T-helper 2 cell treated with Interferon-gamma antibody and Interleukin-4, amounts not matched to agents 5 μg/mL and 100 μg/mL, for 36 hours (primary cell): ENCODE measurements around the gene USH1G.
"Not testable (repeated sequence)": the region's sequence is repeated elsewhere in the genome, so short reads cannot be mapped to it uniquely, and the experiment has no call there.

Experiments used
- DNase-seq: peaks from one replicate; pipeline ENCODE4 v3.0.0; 2021; ENCODE audit warnings: low spot score
- H3K27ac Mint-ChIP-seq: one replicate; pipeline ENCODE4 v1.8.0; 2021; ENCODE audit warnings: mild to moderate bottlenecking, mixed read lengths
- H3K27me3 Mint-ChIP-seq: one replicate; pipeline ENCODE4 v1.8.0; 2021; ENCODE audit warnings: low read depth, mixed read lengths
- H3K36me3 Mint-ChIP-seq: one replicate; pipeline ENCODE4 v1.8.0; 2021; ENCODE audit warnings: low read depth, mixed read lengths
- H3K4me1 Mint-ChIP-seq: one replicate; pipeline ENCODE4 v1.8.0; 2021; ENCODE audit warnings: low read depth, mixed read lengths
- H3K4me3 Mint-ChIP-seq: one replicate; pipeline ENCODE4 v1.8.0; 2022; ENCODE audit warnings: mild to moderate bottlenecking, moderate library complexity, mixed read lengths
- H3K9me3 Mint-ChIP-seq: one replicate; pipeline ENCODE4 v1.8.0; 2021; ENCODE audit warnings: mixed read lengths

Gene USH1G

GRCh38 chr17:74922694-74923537 lies at the start of gene USH1G:
TSS of gene USH1G (minus strand) at chr17:74923255. CDS start at chr17:74923073, 182 bp downstream.
- no peak for DNase-seq
- Mint-ChIP-seq H3K4me3 (peak within 1 kb of the TSS; percentile 40), H3K27me3 (peaks cover 61% of the 10 kb centered on the region), H3K9me3 (no peaks in the 10 kb centered on the region), H3K4me1 (peaks cover 3% of the 10 kb centered on the region), H3K36me3 (no peaks in the 10 kb centered on the region), H3K27ac (no peak within 1 kb of the TSS)

DNA sequence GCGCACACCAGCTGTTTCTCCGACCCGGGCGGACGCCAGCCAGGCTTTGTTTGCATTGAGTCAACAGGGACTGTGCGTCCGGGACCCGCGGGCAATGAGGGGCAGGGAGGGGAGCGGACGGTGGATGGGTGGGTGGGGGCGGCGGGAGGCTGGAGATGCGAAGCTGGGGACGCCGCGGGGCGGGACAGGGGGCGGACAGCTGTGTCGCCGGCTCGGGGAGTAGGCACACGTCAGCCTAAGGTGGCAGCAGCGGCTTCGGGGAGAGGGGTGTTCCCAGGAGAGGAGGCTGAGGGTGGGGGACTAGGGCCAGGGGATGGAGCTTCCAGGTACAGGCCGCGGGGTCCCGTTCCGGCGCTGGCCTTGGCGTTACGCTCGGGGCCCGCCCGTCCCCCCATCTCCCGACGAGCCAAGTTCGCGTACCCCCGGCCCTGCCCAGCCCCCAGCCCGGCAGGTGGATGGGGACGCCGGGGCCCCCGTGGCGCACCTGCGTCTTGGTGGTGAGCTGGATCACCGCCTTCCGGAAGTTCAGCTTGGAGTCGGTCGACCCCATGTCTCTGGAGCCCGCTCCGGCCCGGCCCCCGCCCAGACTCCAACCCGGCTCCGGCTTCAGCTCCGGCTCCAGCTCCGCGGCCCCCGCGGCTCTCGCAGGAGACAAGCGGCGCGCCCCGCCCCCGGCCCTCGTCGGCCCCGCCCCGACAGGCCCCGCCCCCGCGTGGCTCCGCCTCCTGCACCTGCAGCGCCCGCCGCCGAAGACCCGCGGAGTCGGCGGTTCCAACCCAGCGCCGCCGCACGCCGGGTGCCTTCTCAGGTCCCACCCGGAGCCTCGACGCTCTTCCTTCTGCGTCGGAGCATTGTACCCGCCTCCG lies 49.3 kb upstream of the USH1G start, which contains the start of gene HID1:
TSS of gene HID1 (minus strand) at position 653 of the 866 bp plus-strand sequence. CDS start at position 550, 103 bp downstream.
- peaks cover 3% of the 10 kb centered on the region for H3K4me1 Mint-ChIP-seq
- no peaks in the 10 kb centered on the region for H3K9me3 Mint-ChIP-seq
- H3K27ac Mint-ChIP-seq, result no peak within 1 kb of the TSS
- H3K4me3 Mint-ChIP-seq, result peak within 1 kb of the TSS; percentile 81
- H3K36me3 Mint-ChIP-seq, result no peaks in the 10 kb centered on the region
- H3K27me3 Mint-ChIP-seq, result peaks cover 35% of the 10 kb centered on the region
- peak; percentile 41 for DNase-seq

GRCh38 chr17:74971842-74972106 lies 48.7 kb upstream of the USH1G start:
- peaks cover 35% of the 10 kb centered on the region for H3K27me3 Mint-ChIP-seq
- peaks cover 3% of the 10 kb centered on the region for H3K4me1 Mint-ChIP-seq
- H3K36me3 Mint-ChIP-seq, result no peaks in the 10 kb centered on the region
- no peak for DNase-seq
- H3K27ac Mint-ChIP-seq, result no peak overlapping the region
- no peaks in the 10 kb centered on the region for H3K9me3 Mint-ChIP-seq
- H3K4me3 Mint-ChIP-seq, result no peak overlapping the region

DNA sequence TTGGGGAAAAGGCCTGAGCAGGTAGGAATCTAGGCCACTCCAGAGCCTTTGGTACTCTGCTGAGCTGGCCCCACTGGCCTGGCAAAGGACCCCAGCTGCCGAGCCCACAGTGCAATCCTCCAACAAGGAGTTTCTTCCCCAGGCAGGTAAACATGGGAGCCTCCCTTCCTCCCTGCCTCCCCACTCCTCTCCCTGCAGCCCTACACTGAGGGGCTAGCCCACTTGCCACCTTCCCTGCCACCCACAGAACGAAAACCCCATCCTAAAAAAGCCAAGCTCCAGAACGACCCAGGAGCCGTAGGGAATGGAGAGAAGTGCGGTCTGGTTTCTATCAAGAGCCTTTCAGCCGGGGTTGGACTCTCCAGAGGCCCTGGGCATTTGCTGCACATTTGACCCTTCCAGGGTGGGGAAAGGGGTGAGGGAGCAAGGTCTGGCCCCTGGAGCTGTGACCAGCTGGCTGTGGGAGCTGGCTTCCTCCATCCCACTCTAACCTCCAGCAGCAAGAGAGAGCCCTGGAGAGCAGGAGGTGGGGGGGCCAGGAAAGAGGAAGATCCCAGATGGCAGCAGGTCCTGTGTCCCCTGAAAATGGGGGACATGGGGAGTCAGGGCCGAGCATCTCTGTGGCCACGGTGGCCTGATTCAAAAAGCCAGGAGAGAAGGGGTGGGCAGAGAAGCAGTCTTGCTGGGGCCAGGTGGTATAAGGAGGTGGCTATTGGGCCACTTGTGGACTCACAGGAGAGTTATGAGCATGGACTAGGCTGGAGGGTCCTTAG lies 48.2 kb upstream of the USH1G start:
- Mint-ChIP-seq H3K27ac (no peak overlapping the region), H3K27me3 (peaks cover 35% of the 10 kb centered on the region), H3K9me3 (no peaks in the 10 kb centered on the region), H3K4me3 (peak overlapping the region; percentile 51), H3K4me1 (peaks cover 3% of the 10 kb centered on the region), H3K36me3 (no peaks in the 10 kb centered on the region)
- DNase-seq, result no peak

- Mint-ChIP-seq H3K36me3 (no peaks in the 10 kb centered on the region), H3K9me3 (no peaks in the 10 kb centered on the region), H3K4me1 (peaks cover 3% of the 10 kb centered on the region), H3K4me3 (no peak overlapping the region), H3K27me3 (peaks cover 32% of the 10 kb centered on the region), H3K27ac (no peak overlapping the region)
- DNase-seq, result no peak
Observed at GRCh38 chr17:74970395-74970794, 47.3 kb upstream of the USH1G start.

DNA sequence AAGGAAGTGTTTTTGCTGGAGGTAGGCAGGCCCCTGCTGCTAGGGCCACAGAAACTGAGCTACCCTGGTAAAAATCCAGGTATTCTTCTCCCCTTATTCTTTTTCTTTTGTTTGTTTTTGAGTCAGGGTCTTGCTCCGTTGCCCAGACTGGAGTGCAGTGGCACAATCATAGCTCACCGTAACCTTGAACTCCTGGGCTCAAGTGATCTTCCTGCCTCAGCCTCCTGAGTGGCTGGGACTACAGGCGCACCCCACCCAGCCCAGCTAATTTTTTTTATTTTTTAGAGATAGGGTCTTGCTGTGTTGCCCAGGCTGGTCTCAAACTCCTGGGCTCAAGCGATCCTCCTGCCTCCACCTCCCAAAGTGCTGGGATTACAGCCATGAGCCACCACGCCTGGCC lies 46.4 kb upstream of the USH1G start:
- not testable (repeated sequence) for DNase-seq, H3K27ac Mint-ChIP-seq, H3K36me3 Mint-ChIP-seq

GRCh38 chr17:74968361-74968780 lies 45.3 kb upstream of the USH1G start:
- no peak for DNase-seq
- no peaks in the 10 kb centered on the region for H3K9me3 Mint-ChIP-seq
- H3K27ac Mint-ChIP-seq, result no peak overlapping the region
- no peaks in the 10 kb centered on the region for H3K36me3 Mint-ChIP-seq
- H3K4me1 Mint-ChIP-seq, result peaks cover 3% of the 10 kb centered on the region
- peaks cover 22% of the 10 kb centered on the region for H3K27me3 Mint-ChIP-seq
- no peak overlapping the region for H3K4me3 Mint-ChIP-seq

More for the DNA sequence above, 46.4 kb upstream of the USH1G start:
- H3K27me3 Mint-ChIP-seq, result peaks cover 29% of the 10 kb centered on the region
- not testable (repeated sequence) for H3K4me1 Mint-ChIP-seq, H3K4me3 Mint-ChIP-seq, H3K9me3 Mint-ChIP-seq

DNA sequence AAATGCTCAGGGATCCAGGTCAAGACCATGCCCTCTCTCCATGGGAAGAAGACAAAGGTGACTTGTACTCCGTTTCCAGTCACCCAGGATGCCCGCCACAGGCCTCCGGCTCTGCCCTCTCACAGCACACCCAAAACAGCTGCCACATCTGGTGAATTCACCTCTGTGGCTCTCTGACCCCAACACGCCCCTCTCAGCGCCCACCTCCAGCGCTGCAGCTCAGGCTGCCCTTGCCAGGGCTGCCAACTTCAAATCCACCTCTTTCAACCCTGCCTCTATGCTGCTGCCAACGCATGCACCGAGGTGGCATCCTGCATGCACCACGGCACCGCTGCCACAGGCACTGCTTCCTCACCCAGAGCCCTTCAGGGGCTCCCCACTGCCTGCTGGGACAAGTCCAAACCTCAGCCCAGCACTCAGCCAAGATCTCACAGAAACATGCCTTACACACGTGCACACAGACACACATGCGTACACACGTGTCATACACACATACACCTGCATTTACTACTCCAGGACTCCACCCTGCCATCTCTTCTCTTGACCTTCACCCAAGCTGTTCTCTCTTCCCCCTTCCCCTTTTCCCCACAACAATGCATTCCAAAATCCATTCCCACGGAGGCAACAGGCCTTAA lies 42.0 kb upstream of the USH1G start:
- H3K27ac Mint-ChIP-seq, result no peak overlapping the region
- peaks cover 4% of the 10 kb centered on the region for H3K4me1 Mint-ChIP-seq
- no peak for DNase-seq
- no peak overlapping the region for H3K4me3 Mint-ChIP-seq
- H3K9me3 Mint-ChIP-seq, result no peaks in the 10 kb centered on the region
- H3K27me3 Mint-ChIP-seq, result peaks cover 2% of the 10 kb centered on the region
- no peaks in the 10 kb centered on the region for H3K36me3 Mint-ChIP-seq

- DNase-seq, result no peak
- Mint-ChIP-seq H3K27me3 (peaks cover 2% of the 10 kb centered on the region), H3K27ac (no peak overlapping the region), H3K9me3 (no peaks in the 10 kb centered on the region), H3K4me3 (no peak overlapping the region), H3K36me3 (no peaks in the 10 kb centered on the region), H3K4me1 (peaks cover 4% of the 10 kb centered on the region)
Observed at GRCh38 chr17:74964246-74964761, 41.2 kb upstream of the USH1G start.

DNA sequence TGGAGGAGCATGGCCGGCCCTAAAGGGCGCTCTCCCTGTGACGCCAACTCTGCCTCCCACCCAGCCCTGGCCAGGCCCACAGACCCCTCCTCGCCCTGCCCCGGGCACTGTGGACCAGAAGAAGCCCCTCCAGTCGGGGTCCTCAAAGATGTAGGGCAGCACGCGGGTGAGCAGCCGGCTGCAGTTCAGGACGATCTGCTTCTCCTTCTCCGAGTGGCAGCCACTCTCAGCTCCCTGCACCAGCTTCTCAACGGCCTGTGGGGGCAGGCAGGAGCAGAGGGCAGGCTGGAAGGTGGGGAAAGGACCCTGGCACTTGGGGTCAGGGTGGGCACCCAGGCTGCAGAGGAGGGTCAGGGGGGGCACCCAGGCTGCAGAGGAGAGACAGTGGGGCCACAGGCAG lies 40.6 kb upstream of the USH1G start:
- peaks cover 4% of the 10 kb centered on the region for H3K4me1 Mint-ChIP-seq
- no peaks in the 10 kb centered on the region for H3K36me3 Mint-ChIP-seq
- DNase-seq, result no peak
- H3K27me3 Mint-ChIP-seq, result peaks cover 2% of the 10 kb centered on the region
- no peaks in the 10 kb centered on the region for H3K9me3 Mint-ChIP-seq
- H3K27ac Mint-ChIP-seq, result no peak overlapping the region
- no peak overlapping the region for H3K4me3 Mint-ChIP-seq

- no peak overlapping the region for H3K27ac Mint-ChIP-seq
- no peak for DNase-seq
- H3K4me3 Mint-ChIP-seq, result no peak overlapping the region
Observed at GRCh38 chr17:74962622-74963394, 39.8 kb upstream of the USH1G start.

DNA sequence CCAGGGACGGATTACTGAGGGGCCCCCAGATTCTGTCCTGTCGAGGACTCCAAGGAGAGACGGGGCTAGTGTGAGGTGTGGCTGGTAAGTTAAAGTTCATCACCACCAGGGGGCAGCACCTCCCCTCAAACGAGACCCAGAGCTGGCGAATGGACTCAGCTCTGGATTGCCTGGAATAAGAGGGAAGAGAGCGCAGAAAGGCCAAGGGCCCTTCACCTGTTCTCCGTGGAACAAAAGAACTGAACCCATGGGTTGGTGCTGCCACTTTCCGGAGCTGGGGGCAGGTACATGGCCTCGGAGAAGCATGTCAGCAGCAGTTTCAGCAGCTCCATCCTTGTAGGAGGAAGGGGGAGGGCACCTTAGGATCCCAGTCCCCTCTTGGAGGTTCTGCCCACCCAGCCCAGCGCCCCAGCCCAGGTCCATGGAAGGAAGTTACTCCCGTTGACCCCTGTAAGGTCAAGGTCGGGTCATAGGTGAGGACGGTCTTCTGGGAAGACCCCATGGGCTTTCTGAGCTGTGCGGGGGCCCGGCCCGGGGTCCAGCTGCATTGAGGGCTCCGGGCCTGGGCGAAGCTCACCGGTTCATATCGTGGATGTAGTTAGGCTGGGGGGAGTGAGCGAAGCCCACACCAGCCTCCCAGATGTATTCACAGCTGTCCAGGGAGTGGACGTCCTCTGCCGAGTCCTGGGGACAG lies 38.7 kb upstream of the USH1G start:
- Mint-ChIP-seq H3K9me3 (no peaks in the 10 kb centered on the region), H3K27ac (no peak overlapping the region), H3K27me3 (peaks cover 4% of the 10 kb centered on the region), H3K4me1 (peaks cover 4% of the 10 kb centered on the region), H3K36me3 (no peaks in the 10 kb centered on the region), H3K4me3 (no peak overlapping the region)
- peak; percentile 68 for DNase-seq

More at GRCh38 chr17:74962622-74963394, 39.8 kb upstream of the USH1G start:
- Mint-ChIP-seq H3K36me3 (no peaks in the 10 kb centered on the region), H3K4me1 (peaks cover 4% of the 10 kb centered on the region), H3K27me3 (peaks cover 4% of the 10 kb centered on the region), H3K9me3 (no peaks in the 10 kb centered on the region)
